ENCODE results near the gene JAKMIP2.
"Not testable (repeated sequence)": the region's sequence is repeated elsewhere in the genome, so short reads cannot be mapped to it uniquely, and the experiment has no call there.

Gene JAKMIP2

DNA sequence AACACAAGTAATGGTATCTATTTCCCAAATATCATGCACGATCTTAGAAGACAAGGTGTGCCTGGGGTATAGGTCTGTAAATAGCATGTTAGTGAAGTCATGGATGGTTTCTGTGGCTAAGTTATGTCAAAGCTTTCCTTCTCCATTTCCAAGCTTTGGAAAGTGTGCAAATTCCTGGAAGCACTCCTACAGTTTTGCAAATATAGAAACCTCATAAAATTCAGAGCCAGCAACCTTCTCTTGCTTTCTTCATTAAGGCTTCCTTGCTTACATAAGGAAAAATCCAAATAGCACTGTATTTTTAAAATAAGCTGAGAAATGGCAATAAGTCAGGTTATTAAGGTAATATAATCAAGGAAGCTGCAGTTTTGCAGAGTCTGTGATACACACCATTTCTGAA lies 138.1 kb downstream of the JAKMIP2 start:
- DNase-seq = no peak

- DNase-seq = no peak
These were observed 139.4 kb downstream of the JAKMIP2 start for GRCh38 chr5:147643142-147643541.

DNA sequence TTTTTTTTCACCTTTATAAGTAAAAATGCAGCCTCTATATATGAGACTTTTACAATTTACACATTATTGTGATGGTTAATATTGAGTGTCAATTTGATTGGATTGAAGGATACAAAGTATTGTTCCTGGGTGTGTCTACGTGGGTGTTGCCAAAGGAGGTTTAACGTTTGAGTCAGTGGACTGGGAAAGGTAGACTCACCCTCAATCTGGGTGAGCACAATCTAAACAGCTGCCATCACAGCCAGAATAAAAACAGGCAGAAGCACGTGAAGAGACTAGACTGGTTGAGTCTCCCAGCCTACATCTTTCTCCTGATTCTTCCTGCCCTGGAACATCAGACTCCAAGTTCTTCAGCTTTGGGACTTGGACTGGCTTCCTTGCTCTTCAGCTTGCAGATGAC lies 139.9 kb downstream of the JAKMIP2 start:
- DNase-seq = no peak

- DNase-seq = no peak
These were observed 143.2 kb downstream of the JAKMIP2 start for GRCh38 chr5:147639321-147639720.

- no peak for DNase-seq
These were observed 145.9 kb downstream of the JAKMIP2 start for GRCh38 chr5:147636729-147636984.

GRCh38 chr5:147635882-147636728 lies 146.4 kb downstream of the JAKMIP2 start:
- DNase-seq = no peak

DNA sequence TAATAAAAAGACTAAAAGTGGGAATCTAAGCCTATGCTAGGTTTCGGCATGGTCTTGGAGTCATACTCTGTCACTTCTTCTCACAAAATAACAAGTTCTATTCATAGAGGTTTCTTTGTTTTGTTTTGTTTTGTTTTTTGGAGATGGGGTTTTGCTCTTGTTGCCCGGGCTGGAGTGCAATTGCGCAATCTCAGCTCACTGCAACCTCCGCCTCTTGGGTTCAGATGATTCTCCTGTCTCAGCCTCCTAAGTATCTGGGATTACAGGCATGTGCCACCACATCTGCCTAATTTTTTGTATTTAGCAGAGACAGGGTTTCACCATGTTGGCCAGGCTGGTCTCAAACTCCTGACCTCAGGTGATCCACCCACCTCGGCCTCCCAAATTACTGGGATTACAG lies 147.1 kb downstream of the JAKMIP2 start:
- not testable (repeated sequence) for DNase-seq

- no peak for DNase-seq
These were observed 149.4 kb downstream of the JAKMIP2 start for GRCh38 chr5:147633173-147633572.

DNA sequence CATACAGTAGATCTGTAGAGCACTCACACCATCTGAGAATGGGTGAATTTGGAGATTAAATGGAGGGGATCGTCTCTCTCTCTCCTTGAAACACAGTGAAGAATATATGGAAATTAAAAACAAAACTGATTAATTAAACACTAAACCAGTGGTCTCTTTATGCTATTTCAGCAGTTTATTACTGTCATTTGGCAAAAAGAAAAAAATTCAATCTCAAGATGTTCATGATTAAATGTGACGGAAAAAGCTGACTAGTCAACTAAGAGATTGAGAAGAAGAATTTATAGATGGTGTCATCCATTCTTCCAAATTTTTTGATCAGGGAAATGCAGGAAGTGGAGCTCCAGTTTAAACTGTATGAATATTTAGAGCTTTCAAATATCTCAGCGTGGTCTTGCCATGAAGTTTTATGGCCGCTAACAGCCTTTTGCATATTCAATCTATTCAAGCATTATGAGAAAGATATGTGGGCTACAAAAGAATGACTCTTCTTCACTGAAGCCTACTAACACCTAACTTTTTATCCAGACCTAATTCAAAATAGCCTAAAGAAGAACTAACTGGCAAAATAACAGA lies 151.0 kb downstream of the JAKMIP2 start:
- no peak for DNase-seq

DNA sequence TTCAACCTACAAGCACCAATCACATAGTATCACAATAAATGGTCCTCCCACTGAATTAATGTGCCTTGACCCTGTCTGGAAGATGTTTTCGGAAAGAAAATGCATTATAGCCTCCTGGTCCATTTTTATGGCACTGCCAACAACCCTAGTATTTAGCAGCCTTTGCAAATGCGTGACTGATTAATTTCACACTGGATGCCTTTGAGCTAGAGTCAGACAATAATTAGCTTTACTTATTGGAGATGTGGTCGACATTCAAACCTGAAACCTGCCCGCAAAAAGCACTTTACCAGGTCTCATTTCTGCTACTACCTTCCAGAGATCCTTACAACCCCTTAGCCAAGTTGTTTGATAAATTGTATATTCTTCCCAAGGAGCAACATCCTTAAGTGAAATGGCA lies 153.3 kb downstream of the JAKMIP2 start:
- no peak for DNase-seq

- peak; percentile 38 for DNase-seq
These were observed 154.3 kb downstream of the JAKMIP2 start for GRCh38 chr5:147628058-147628895.

GRCh38 chr5:147626464-147626863 lies 156.1 kb downstream of the JAKMIP2 start:
- DNase-seq = no peak

- no peak for DNase-seq
These were observed 161.5 kb downstream of the JAKMIP2 start for GRCh38 chr5:147621016-147621415.

DNA sequence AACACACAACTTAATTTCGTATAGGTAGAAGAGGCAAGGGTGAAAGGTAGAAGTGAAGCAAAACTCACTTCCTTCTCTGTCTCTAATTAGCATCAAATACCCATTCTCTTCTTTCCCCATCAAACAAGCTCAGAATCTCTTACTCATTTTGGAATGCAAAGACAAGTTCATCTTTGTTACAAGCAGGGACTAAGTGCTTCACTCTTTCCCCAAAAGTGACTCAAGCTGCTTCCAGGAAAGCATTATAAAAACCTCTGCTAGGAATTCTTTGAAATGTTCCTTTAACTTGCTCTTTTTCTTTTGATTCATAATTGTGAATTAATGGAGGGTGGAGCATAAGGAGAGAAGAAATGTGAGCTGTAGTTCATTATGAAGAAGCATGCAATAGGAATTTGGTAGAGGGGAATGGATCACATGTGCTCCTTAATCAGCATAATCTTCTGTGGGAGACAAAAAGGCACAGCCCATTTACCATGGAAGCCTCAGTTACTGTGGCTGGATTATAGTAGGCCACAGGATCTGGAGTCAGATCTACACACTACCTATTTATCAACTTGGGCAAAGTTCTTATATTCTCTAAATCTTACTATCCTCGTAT lies 163.1 kb downstream of the JAKMIP2 start:
- no peak for DNase-seq

GRCh38 chr5:147617711-147618350 lies 164.7 kb downstream of the JAKMIP2 start:
- no peak for DNase-seq

DNA sequence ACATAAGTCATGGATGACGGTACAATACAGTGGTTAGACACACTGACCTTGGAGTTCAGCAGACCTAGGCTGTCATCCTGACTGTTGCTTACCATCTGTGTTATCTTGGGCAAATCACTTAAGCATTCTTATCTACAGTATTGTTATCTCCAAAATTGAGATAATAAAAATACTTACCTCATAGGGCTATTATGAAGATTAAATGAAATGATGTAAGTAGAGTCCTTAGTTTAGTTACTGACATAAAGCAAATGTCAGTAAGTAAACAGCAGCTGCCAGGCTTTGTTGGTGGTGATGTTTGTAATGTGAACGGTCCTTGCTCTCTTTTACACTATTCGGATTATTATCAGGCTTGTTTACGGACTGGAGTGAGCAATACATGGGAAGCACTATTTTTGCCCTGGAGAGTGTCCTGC lies 165.3 kb downstream of the JAKMIP2 start:
- DNase-seq = no peak

- DNase-seq = no peak
These were observed 166.1 kb downstream of the JAKMIP2 start for GRCh38 chr5:147616421-147616820.

- DNase-seq = no peak
These were observed 169.2 kb downstream of the JAKMIP2 start for GRCh38 chr5:147613359-147613758.

GRCh38 chr5:147611483-147611882 lies 171.0 kb downstream of the JAKMIP2 start:
- no peak for DNase-seq

DNA sequence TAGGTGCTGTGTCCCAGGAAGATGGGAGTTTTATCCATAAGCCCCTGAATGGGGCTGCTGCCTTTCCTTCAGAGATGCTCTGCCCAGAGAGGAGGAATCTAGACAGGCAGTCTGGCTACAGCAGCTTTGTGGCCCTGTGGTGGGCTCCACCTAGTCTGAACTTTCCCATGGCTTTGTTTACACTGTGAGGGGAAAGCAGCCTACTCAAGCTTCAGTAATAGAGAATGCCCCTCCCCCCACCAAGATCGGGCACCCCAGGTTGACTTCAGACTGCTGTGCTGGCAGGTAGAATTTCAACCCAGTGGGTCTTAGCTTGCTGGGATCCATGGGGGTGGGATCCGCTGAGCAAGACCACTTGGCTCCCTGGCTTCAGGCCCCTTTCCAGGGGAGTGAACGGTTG lies 171.7 kb downstream of the JAKMIP2 start:
- no peak for DNase-seq

- DNase-seq = no peak
These were observed 180.9 kb downstream of the JAKMIP2 start for GRCh38 chr5:147601652-147602051.

DNA sequence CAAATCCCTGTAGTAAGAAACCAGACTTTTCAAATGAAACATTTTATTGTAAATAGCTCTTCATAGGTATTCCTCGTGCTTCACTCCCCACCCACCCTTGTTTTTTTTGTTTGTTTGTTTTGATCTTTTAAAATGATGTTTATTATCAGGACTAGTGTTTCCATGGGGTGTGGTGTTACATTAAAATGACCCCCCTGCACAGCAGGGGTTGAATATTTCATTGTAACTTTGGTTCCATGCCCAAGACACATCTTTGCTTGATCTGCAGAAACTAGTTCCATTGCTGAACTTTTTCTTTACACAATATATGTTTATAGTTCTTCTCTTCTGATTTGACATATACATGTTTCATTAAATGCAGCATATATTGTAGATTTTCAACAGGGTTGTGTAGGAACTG lies 191.4 kb downstream of the JAKMIP2 start:
- DNase-seq = no peak

GRCh38 chr5:147590096-147590495 lies 192.4 kb downstream of the JAKMIP2 start:
- DNase-seq = no peak
